HTR-8/SVneo (cell line): ENCODE results near the gene ITPRID1.
A peak's percentile ranks its signal among the peaks of the same experiment; 100 is the strongest.
"Not testable (repeated sequence)": the region's sequence is repeated elsewhere in the genome, so short reads cannot be mapped to it uniquely, and the experiment has no call there.

Experiments used
- DNase-seq: peaks from one replicate; pipeline ENCODE4 v3.0.0; 2011; ENCODE audit warnings: low spot score, mixed read lengths; ENCODE audit not compliant: insufficient read length
- FAIRE-seq: peaks from 2 replicates; lab custom pipeline; 2011; peaks lifted over from hg19 to GRCh38; lab: Jason Lieb, UNC

Gene ITPRID1

DNA sequence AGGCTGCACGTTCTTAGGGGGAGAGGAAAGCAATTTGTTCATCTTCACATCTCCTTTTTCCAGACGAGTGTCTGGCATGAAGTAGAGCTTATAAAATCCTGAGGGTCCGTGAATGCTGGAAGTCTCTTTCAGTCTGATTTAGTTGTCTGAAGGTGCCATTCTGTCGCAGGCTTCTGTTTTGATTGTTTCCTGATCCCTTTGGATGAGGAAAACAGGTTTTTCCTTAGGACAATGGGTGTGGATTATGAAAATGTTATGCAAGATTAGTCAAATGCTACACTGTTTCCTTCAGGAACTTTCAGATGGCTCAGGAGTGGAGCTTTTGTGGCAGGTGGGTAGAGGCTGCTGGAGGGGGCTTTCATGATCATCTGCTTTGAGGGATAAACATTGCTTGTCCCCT lies at the start of gene ITPRID1:
Gene ITPRID1 (plus strand): TSS at position 301 of the 400 bp plus-strand sequence. CDS start 38,935 bp downstream, outside the sequence.
- DNase-seq (no peak), FAIRE-seq (no peak)

DNA sequence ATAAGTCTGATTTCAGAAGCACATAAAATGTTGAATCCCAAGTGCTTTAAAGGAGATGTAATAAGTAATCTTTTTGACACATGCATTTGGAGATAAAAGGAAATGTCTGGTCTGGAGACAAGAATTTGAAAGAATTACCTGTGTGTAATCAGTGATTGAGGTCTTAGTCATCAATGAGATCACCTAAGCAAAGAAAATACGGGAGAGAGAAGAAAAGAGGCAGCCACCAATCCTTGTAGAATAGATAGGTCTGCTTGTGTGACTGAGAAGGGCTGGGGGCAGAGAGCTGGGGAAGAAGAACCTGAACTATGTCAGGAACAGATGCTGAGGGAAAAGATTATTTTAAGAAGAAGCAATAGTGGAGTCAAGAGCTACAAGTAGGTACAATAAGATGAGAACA lies 49.3 kb upstream of the ITPRID1 start:
- DNase-seq: no peak
- no peak for FAIRE-seq

DNA sequence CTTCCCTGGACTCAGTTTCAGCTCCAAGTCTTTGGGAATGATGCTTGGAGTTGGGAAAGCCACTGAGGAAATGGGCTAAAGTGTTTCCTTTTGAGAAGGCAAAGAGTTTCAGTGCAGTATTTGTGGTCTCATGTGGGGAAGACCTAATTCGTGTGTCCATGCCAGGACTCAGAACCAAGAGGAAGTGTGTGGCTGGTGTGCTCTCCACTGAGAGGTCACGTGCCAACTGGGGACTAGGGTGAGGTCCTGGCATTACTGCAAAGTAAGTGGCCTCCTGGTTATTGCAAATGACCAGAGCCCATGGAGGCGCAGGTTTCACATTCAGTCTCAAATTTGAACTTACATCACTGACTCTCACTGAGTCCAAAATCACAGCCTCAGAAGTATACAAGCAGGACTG lies 48.6 kb upstream of the ITPRID1 start:
- no peak for DNase-seq
- FAIRE-seq: no peak

DNA sequence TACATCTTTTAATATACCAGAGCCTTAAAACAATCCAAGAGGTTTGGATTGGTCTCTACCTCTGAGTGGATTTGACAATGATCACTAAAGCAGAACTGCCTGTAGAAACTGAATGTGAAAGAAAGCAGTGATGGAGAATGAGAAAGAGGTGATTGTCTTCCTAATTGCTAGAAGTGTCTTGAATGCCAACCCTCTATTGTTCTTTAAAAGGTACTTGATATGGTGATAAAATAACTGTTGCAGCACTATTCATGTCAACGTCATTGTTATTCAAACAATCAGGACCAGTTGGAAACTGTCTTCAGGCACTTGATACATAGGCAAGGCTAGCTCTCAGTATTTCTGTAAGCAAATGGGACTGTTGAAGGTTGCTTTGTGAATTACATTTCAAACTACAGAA lies 47.9 kb upstream of the ITPRID1 start:
- DNase-seq: no peak
- no peak for FAIRE-seq

DNA sequence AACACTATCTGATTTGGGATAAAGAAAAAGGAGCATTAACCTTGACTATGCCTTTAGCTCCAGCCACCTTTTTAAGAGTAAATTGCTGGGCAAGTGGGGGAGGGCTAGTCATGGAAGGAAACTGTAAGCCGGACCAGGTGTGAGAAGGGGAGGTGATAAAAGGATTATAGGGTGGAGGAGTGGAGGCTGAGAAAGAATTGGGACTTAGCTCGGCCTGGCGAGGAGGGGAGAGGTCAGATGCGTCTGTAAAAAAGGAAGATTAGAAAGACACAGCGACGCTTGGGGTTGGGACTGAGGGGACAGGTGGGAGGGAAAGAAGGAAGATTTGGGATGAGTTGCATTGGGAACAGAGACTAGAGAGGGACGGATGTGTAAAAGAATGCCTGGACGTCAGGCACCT lies 43.0 kb upstream of the ITPRID1 start:
- not testable (repeated sequence) for FAIRE-seq

DNA sequence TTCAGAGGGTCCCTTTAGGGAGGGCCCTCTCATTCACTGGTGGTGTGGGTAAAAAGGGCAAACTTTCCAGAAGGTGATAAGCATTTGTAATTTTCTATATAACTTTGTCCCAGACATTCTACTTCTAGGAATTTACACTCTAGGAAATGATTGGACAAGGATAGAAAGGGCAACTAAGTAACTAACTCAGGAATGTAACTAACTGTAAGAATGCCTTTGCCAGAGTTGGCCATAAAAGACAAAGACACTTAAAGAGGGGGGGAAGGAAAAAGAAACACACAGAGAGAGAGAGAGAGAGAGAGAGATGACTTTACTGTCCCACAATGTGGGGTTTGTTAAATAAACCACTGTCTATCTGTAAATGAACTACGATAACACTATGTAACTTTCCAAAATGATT lies 38.5 kb upstream of the ITPRID1 start:
- no peak for FAIRE-seq
- no peak for DNase-seq

More for the DNA sequence above, 43.0 kb upstream of the ITPRID1 start:
- not testable (repeated sequence) for DNase-seq

DNA sequence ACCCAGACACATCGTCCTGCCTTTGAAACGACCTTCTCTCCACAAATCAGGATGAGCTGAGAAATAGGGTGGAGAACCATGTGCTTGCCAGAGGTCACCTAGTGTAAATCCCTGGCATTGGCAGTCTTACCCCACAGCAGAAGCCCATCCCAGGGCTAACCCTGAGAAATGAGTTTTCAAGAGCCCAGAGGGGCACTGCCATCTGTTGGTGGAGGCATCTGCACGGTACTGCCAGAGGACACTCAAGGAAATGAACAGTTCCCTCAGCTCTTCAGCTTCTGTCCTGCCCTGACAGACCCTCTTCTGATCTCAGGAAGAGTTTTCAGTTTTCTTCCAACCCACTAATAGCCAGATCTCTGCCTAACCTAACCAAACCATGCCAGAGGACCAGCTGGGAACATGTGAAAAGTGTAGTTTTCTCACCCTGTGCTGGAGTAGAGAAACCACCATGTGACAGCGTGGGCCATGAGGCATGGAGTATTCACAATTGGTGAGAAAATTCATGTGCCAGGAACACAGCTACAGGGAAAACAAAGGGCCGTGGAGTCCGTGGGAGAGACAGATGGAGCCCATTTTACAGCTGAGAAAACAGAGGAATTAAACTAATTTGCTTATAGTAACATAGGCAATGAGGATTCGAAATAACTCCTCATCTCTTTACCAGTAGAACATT lies 37.7 kb upstream of the ITPRID1 start:
- FAIRE-seq (no peak), DNase-seq (no peak)

DNA sequence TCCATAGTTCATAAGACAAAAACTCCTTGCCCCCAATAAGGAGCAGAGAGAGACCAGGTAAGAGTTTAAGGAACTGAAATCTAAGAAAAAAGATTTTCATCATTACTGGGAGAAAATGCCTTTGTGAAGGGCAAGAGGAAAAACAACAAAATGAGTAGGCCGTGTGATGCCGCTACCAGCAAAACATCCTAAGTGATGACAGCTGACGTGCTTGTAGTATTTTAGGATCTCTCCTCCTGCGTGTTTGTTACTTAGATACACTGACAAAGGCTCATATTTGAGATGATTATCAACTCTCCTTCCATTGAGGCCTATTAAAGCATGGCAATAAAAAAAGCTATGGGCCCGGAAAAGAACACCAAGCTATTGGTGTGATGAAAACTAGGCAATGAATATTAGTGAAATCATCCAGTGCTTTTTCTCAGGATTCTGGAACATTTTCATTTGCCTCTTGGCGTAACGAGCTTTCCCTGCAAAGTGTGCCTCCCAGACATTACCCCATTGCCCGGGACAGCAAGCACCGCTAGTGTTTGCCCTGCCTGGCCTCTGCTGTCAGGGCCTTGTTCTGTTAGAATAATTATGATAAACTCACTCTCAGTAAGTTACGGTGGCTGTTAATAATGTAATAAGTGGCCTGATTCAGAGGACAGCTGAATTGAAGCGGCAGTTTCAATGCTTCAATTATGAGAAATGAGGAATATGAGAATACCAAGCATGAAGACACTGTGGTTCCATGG lies 36.8 kb upstream of the ITPRID1 start:
- DNase-seq (no peak), FAIRE-seq (no peak)

DNA sequence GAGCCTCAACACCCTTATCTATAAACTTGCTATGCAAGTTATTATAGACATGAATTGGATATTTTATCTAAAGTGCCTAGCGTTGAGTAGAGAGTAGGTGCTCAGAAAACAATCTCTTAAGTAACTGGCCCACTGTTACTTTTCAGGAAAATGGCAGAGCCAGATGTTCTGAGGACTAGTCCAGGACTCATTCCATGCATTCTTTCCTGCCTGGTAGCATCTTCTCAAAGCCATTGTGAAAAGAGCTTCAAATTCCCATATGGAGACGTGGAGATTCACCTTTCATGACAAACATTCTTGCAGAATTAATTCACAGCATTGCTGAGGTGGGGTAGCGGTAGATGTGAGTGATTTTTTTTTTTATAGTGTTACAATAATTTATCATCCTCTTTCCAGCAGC lies 35.9 kb upstream of the ITPRID1 start:
- FAIRE-seq (no peak), DNase-seq (no peak)

DNA sequence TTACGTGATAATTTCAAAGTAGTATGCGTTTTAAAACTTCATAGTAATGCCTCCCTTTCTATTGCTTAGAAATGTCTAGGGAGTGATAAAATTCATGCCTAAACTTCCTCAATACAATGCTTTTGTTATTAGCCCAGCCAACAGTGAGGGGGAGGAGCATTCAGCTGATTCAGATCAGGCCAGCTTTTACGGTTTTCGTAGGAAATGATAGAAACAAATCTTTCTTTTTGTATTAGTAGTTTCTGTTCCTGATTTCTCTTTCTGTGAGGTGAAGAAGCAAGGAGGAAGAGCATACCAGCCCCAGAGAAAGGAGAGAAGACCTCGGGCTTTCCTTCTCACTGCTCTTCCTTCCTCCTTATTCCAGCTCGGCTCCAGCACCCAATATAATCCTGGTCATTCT lies 35.2 kb upstream of the ITPRID1 start:
- DNase-seq: no peak
- FAIRE-seq: no peak

DNA sequence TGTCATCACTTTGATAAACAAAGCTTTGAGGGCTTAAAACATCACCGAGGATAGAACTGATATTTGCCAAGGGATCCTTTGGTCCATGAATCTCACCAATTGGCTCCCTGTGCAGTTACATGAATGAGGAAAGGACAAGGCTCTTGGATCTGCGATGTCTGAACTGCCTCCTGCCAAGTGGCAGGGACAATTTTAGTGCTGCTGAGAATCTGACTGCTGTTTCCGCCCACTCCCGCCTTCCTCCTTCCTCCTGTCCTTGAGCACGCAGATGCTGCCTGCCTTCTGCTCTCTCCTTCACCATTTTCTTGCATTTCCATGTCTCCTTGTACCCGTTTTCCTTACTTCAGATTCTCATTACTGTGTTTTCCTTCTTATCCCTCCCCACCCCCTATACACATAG lies 26.8 kb upstream of the ITPRID1 start:
- DNase-seq (no peak), FAIRE-seq (no peak)

DNA sequence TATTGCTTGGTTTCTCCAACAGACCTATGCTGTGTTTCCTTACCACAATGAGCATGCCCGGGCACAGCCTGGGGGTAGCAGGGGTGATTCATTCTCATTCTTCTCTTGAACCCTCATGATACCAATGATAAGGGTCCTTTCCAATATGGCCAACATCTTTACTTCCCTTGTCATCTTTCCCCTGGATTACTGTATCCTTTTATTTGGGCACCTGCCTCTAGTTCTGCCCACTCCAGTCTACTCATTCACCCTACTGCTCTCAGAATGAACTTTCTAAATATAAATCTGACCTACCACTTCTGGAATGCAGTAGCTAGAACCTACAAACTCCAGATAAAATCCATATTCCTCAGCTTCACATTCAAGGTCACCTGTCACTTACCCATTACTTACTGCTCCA lies 26.4 kb upstream of the ITPRID1 start:
- FAIRE-seq (no peak), DNase-seq (no peak)

DNA sequence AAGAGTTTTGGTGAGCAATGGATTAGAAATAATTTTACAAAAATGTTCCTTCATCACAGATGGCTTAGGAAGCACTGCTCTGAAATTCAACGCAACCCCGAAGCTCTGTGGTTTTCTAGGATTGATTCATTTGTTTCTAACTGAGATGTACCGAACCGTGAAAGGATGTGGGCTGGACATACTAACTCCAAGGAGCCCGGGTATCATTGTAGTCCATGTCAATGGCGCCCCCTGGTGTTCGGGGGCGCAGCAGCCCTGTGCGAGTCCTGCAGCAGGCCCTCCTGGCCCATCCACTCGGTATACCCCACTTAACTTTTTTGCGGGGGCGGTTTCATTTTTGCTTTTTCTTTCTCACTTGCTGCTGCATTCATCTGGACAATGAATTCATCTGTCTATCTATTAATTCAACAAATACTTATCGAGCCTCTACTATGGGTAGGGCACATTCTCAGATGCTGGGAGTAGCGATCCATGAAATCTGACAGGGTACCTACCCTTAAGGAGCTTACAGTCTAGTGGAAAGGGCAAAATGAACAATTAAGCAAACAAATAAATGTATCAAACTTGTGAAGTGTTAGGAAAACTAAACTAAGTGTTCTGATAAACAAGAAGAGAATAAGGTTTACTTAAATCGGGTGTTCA lies 25.2 kb upstream of the ITPRID1 start:
- FAIRE-seq (no peak), DNase-seq (peak; percentile 28)

DNA sequence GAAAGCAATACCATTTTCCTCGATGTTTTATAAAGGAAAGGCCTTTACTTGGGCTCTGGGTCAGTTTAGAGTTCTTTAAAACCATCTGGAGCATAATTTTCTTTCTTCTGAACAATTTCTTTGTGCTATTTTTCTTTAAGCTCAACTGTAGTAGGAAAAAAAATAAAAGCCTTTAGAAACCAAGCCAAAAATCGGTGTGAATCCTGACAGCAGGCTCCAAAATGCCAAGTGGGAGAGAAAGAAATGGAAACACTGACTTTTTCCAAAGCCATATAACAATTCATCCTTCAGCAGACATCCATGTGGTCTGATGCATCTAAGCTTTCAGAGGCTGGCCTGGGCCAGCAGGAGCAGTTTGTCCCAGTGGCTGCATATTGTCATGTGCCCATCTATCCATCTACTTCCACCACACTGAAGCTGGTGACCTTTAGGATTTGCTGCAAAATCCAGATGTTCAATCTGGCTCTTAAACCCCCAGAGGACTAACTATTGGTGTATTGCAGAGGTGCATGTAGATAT lies 23.0 kb upstream of the ITPRID1 start:
- no peak for FAIRE-seq

DNA sequence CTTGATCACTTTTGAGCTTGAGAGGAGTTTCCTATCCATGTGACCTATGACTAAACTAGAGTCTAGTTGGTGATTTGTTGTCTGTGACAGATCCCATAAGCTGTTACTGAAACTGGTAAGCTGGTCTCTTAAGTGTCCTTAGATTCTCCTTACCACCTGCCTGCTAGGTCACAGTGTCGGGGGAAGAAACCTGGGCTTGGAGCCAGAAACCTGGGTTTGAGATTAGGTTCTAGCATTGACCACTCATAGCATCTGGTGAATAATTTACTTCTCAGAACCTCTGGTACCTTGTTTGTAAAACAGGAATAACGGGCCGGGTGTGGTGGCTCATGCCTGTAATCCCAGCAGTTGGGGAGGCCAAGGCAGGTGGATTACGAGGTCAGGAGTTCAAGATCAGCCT lies 21.8 kb upstream of the ITPRID1 start:
- DNase-seq: no peak
- FAIRE-seq: no peak

More for the DNA sequence above, 23.0 kb upstream of the ITPRID1 start:
- no peak for DNase-seq

DNA sequence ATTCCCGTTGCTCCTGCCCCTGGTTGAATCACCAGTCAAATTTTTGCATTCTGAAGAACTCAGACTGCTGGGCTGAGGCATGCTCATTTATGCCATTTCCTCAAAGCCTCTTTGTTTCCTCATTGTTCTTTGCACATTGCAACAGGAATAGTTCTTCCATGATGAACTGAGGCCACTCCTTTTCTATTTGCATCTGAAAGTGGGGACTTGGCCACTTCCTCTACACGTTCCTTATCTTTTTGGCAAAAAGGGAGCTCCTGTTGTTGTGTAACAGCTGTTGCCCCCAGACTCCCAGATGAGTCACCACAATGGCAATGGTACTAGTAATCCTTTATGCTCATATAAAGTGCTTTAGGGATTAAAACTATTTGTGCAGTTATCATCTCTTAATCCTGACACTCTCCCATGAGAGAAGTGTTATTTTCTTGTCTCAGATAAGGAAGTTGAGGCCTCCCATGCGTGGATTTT lies 20.1 kb upstream of the ITPRID1 start:
- DNase-seq: no peak
- FAIRE-seq: no peak

DNA sequence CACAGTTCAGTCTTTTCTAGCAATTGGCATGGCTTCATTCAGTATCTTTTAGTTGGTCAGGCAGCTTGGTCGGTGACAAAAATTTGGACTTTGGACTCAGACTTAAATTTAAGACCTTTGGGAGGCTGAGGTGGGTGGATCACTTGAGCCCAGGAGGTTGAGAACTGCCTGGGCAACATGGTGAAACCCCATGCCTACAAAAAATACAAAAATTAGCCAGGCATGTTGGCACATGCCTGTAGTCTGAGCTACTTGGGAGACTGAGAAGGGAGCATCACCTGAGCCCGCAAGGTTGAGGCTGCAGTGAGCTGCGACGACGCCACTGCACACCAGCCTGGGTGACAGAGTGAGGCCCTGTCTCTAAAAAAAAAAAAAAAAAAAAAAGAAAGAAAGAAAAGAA lies 19.5 kb upstream of the ITPRID1 start:
- FAIRE-seq (no peak), DNase-seq (no peak)

DNA sequence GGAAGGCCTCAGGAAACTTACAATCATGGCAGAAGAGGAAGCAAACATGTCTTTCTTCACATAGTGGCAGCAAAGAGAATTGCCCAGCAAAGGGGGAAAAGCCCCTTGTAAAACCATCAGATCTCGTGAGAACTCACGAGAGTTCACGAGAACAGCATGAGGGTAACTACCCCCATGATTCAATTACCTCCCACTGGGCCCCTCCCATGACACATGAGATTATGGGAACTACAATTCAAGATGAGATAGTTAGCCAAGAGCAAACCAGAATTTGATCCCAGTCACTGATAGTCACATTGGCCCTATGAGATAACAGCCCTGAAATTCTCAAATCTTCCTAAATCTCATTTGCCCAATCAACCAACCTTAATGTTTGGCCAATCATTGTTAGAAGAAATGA lies 18.2 kb upstream of the ITPRID1 start:
- DNase-seq (no peak), FAIRE-seq (no peak)

DNA sequence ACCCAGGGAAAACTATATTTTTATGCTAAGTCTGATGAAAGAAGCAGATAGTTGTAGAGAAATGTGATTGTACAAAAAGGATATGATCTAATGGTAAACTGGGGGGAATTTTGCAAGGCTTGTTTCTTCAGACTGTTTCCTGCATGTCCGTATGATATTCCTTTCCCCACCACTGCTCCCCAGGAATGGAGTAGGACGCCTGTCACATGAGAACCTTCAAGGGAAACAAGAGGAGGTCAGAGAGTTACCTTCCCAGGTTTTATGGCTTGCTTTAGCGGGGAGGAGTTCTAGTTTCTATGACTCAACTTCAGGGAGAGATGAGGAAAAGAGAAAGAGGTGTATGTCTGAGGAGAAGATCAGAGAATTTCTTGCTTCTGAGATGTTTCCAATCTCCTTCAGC lies 16.4 kb upstream of the ITPRID1 start:
- FAIRE-seq: no peak
- DNase-seq: no peak

DNA sequence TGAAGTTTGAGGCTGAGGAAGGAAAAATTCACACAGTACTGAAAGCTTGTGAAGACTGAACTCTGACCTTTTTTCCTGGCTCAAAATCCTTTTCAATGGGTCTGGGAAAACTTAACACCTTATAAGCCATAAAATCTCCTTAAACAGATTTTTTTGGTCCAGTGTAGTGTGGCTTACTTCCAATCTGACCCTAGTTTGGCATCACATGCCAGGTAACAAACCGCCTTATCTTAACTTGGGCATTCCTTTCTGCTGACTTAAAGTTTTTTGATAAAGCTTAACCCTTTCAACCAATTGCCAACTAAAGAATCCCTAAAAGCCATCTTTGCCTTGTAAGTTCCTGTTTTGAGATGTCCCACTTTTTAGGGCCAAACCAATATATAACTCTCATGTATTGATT lies 13.2 kb upstream of the ITPRID1 start:
- FAIRE-seq (no peak), DNase-seq (no peak)

DNA sequence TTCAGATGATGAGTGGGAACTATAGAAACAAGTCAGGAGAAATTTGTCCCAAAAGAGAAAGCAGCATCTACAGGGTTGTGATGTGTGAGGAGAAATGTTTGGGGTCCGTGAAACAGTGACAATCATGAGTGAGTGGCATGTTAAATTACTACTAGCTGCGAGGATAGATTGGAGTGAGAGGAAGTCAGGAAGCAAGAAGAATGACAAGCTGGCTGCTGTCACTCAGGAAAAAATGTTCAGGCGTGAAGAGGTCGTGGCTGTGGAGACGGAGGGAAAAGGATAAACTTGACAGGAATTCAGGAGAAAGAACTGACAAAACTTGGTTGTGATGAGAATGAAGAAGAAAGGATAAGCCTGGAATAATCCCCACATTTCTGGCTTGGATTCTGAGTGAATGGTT lies 5.1 kb upstream of the ITPRID1 start:
- no peak for DNase-seq
- FAIRE-seq: no peak
